Iris pigment epithelial cell (primary cell): Measurements from ENCODE around the gene ITM2C.

Experiments used
- DNase-seq: peaks from one replicate; pipeline ENCODE4 v3.0.0-alpha.2; 2011; ENCODE audit warnings: low read depth

Gene ITM2C

GRCh38 chr2:230873661-230874401 is 9.1 kb downstream of the ITM2C start:
- DNase-seq = no peak

GRCh38 chr2:230874456-230874855 is 9.7 kb downstream of the ITM2C start:
- DNase-seq = no peak

DNA sequence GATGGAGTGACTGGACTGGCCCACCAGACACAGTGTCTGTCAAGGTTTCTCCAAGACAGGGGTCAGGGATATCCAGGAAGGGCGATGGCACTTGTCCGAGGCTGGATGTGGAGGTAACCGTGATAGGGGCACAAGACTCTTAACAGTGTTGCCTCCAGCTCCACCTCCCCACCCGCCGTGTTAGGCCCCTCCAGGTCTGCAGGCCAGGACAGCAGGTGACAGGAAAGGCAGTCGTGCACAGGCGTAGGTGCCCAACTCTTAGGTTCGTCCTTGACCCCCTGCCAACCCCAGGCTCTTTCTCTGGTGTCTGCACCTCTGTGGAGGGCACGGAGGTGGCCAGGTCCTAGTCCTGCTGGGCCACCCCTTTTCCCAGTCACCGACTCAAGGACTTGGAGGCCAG is 10.1 kb downstream of the ITM2C start:
- DNase-seq = no peak

DNA sequence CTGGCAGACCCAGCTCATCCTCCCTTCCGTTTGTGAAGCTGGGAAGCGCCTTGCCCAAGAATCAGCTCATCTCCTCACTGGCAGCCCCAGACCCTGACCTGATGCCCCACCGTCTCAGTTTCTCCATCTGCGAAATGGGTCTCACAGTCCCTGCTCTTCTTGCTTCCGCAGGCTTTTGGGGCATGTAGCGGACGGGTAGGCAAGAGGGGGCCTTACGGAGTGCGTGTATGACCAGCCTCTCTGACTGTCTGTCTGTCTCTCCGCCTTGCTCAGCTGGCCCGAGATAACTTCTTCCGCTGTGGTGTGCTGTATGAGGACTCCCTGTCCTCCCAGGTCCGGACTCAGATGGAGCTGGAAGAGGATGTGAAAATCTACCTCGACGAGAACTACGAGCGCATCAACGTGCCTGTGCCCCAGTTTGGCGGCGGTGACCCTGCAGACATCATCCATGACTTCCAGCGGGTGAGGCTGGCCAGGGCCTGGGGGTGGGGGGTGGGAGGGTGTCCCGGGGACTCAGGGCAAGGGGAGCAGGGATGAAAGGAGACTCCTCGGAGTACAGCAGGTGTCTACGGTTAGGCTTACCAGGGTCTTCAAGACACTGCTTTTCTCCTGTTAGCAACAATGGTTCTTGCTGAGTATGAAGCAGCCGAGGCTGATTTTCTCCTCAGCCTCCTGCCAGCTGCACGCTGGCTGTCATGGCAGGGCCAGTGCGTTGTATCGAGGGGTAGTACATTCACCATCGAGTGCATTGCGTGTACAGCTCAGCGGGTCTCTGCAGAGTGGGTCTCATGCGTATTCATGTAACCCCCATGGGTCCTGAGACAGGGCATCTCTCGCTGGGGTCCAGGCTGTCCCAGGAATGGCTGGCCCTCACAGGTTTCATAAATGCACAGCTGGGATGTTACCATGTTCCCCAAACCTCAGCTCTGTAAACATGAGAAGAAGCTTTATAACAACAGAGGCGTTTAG is 10.9 kb downstream of the ITM2C start:
- no peak for DNase-seq

- no peak for DNase-seq
Measured at GRCh38 chr2:230877116-230877758, 12.5 kb downstream of the ITM2C start.

DNA sequence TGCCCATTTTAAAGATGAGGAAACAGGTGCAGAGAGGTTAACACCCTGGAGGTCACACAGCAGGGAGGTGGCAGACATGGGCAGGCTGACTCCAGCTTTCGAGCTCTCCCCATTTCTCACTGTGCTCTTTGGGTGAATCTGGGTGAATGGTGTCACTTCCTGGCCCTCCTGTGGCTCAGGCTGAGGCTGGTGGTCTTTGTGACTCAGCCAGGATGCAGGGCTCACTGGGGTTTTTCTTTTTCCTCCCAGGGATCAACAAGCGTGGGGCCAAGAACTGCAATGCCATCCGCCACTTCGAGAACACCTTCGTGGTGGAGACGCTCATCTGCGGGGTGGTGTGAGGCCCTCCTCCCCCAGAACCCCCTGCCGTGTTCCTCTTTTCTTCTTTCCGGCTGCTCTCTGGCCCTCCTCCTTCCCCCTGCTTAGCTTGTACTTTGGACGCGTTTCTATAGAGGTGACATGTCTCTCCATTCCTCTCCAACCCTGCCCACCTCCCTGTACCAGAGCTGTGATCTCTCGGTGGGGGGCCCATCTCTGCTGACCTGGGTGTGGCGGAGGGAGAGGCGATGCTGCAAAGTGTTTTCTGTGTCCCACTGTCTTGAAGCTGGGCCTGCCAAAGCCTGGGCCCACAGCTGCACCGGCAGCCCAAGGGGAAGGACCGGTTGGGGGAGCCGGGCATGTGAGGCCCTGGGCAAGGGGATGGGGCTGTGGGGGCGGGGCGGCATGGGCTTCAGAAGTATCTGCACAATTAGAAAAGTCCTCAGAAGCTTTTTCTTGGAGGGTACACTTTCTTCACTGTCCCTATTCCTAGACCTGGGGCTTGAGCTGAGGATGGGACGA is 13.2 kb downstream of the ITM2C start:
- DNase-seq = no peak

- no peak for DNase-seq
Measured at GRCh38 chr2:230878599-230879188, 14.0 kb downstream of the ITM2C start.

DNA sequence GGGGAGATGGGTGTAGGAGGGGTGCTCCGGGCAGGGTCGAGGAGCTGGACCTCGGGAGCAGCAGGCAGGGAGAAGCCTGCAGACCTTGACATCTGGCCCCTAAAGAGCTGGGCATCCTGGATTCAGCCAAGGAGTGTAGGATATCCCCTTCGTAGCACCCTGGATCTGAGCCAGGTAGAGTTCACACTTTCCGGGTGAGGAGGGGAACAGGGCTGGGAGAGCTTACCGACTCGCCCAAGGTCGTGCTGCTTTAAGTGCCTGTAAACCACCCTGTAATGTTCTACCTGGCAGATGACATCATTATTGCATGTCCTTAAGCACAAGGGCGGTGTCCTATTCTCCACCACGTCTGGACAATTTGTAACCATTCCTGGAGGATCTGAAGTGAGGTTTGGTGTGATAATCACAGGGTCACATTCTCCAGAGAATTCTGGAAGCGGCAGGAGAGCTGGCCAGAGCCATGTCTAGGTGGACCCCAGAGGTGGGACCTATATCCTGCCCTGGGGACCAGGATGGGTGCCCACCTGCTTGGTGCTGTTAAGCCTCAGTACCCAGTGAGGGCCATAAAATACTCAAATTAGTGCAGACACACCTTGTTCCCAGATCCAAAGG is 14.6 kb downstream of the ITM2C start:
- no peak for DNase-seq

DNA sequence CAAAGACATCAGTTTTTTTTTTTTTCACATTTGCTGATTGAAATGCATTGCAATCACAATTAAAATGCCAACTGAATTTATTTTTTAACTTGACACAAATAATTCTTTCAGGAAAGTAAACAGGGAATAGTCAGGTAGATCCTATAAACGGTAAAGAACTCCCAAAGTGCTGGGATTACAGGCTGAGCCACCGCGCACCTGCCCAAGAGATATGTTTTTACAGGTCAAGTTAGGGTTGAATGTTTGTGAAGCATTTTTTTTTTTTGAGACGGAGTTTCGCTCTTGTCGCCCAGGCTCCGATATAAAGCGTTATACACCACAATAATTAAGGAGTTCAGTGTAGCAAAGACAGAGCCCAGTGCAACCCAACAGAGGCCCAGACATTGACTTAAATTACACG is 15.1 kb downstream of the ITM2C start:
- no peak for DNase-seq

- DNase-seq = no peak
Measured at GRCh38 chr2:230881840-230882239, 17.1 kb downstream of the ITM2C start.

GRCh38 chr2:230885463-230886130 is 20.9 kb downstream of the ITM2C start:
- peak; percentile 77 for DNase-seq

GRCh38 chr2:230886206-230886605 is 21.5 kb downstream of the ITM2C start:
- DNase-seq = no peak

GRCh38 chr2:230886671-230887071 is 21.9 kb downstream of the ITM2C start:
- DNase-seq = no peak

DNA sequence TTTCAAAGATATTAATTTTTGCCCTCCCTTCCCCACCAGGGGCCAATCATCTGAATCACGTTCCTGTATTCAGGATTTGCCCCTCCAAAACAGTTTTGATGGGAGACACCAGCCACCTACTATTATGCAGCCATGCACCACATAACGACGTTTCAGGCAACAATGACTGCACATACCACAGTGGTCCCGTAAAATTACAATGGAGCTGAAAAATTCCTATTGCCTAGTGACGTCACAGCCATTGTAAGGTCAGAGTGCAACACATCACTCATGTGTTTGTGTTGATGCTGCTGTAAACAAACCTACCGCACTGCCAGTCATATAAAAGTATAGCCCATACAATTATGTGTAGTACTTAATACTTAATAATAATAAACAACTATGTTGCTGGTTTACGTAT is 22.6 kb downstream of the ITM2C start:
- DNase-seq = no peak

- DNase-seq = no peak
Measured at GRCh38 chr2:230888824-230889400, 24.2 kb downstream of the ITM2C start.

DNA sequence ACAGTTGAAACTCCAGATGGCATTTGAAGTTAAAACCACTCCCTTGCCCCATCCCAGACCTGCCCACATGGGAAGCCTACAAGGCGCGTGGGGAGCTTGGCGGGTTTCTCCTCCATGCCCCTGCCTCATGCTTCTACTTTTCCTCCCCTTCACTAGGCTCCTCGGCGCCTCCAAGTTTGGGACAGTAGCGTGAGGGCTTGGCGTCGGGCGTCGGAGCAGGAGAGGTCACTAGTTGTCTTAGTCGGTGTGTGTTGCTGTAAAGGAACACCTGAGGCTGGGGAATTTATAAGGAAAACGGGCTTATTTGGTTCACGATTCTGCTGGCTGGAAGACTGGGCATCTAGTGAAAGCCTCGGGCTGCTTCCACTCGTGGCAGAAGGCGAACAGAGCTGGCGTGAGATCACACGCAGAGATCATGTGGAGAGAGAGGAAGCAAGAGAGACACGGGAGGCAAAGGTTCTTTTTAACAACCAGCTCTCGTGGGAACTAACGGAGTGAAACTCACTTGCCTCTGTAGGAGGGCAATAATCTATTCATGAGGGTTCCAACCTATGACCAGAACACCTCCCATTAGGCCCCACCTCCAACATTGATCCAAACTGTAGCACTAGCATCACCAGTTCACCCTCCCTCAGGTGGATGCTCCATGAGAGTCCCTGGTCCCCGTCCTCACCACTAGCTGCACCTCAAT is 25.3 kb downstream of the ITM2C start:
- no peak for DNase-seq

DNA sequence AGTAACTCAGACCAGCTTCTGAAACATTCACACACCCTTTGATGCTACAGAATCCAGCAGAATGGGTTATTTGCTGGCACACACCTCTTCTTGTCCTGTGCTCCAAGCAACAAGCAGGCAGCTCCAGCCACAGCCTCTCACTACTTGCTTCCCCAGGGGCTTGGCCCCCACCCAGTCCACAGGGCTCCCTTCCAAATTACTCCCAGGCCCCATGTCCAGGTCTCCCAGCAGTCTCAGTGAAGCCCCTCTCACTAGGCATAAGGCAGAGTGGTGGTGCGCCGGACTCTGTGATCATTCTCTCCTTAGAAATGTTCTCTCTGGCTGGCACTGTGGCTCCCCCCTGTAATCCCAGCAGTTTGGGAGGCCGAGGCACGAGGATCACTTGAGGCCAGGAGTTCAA is 25.9 kb downstream of the ITM2C start:
- no peak for DNase-seq

DNA sequence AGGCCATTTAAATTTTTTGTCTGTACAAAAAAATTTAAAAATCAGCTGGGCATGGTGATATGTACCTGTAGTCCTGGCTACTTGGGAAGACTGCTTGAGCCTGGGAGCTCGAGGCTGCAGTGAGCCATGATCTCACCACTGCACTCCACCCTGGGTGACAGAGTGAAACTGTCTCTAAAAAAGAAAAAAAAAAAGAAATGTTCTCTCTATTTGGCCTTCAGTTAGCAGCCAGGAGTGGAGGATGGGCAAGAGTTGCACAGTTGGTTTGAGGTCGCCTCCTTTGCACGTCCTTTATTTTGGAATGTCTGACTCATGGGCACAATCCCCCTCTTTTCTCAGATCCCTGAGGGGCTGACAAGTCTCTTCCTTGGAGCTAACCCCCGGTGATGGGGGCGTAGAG is 26.3 kb downstream of the ITM2C start:
- no peak for DNase-seq

GRCh38 chr2:230891509-230891908 is 26.8 kb downstream of the ITM2C start:
- no peak for DNase-seq
